Stimulated activated naive CD4-positive, alpha-beta T cell (primary cell): ENCODE data around the gene A1CF.
"Not testable (repeated sequence)": the region's sequence is repeated elsewhere in the genome, so short reads cannot be mapped to it uniquely, and the experiment has no call there.

Experiments used
- DNase-seq, 6 experiments: peaks; one replicate each; lab custom pipeline; 2025; lab: John Stamatoyannopoulos, UW

A1CF gene

GRCh38 chr10:50885097-50885859 lies at the start of gene A1CF:
Gene A1CF, minus strand, starts transcription at chr10:50885627. Its CDS starts 25,687 bp downstream, at chr10:50859940.
- no peak for DNase-seq

- DNase-seq, result no peak
Observed at GRCh38 chr10:50931948-50932431, 46.6 kb upstream of the A1CF start.

- no peak for DNase-seq
Observed at GRCh38 chr10:50929670-50930069, 44.2 kb upstream of the A1CF start.

GRCh38 chr10:50928190-50928552 lies 42.7 kb upstream of the A1CF start:
- no peak for DNase-seq

- DNase-seq, result no peak
Observed at GRCh38 chr10:50927522-50928189, 42.2 kb upstream of the A1CF start.

- not testable (repeated sequence) for DNase-seq
Observed at GRCh38 chr10:50923471-50923870, 38.0 kb upstream of the A1CF start.

- no peak for DNase-seq
Observed at GRCh38 chr10:50919010-50919409, 33.6 kb upstream of the A1CF start.

GRCh38 chr10:50918529-50918928 lies 33.1 kb upstream of the A1CF start:
- DNase-seq, result no peak

GRCh38 chr10:50917486-50917885 lies 32.1 kb upstream of the A1CF start:
- no peak for DNase-seq

GRCh38 chr10:50909334-50910014 lies 24.0 kb upstream of the A1CF start:
- no peak for DNase-seq

- no peak for DNase-seq
Observed at GRCh38 chr10:50908366-50908765, 22.9 kb upstream of the A1CF start.

GRCh38 chr10:50905797-50906196 lies 20.4 kb upstream of the A1CF start:
- DNase-seq, result not testable (repeated sequence)

- no peak for DNase-seq
Observed at GRCh38 chr10:50896721-50897120, 11.3 kb upstream of the A1CF start.

GRCh38 chr10:50894312-50894711 lies 8.9 kb upstream of the A1CF start:
- no peak for DNase-seq

- DNase-seq, result no peak
Observed at GRCh38 chr10:50892467-50892866, 7.0 kb upstream of the A1CF start.

- no peak for DNase-seq
Observed at GRCh38 chr10:50884302-50884701, 1.1 kb downstream of the A1CF start.

GRCh38 chr10:50883629-50884028 lies 1.8 kb downstream of the A1CF start:
- no peak for DNase-seq

GRCh38 chr10:50882540-50882983 lies 2.9 kb downstream of the A1CF start:
- DNase-seq, result no peak

GRCh38 chr10:50881046-50881445 lies 4.4 kb downstream of the A1CF start:
- DNase-seq, result not testable (repeated sequence)

GRCh38 chr10:50876429-50876828 lies 9.0 kb downstream of the A1CF start:
- no peak for DNase-seq

- no peak for DNase-seq
Observed at GRCh38 chr10:50874723-50875122, 10.7 kb downstream of the A1CF start.

- DNase-seq, result no peak
Observed at GRCh38 chr10:50866317-50866716, 19.1 kb downstream of the A1CF start.

- DNase-seq, result no peak
Observed at GRCh38 chr10:50862719-50863118, 22.7 kb downstream of the A1CF start.
